MM.1S (cell line): ENCODE results near the gene CDH4.

Experiments used
- DNase-seq: peaks from one replicate; pipeline ENCODE4 v3.0.0-alpha.2; 2015
- H2AFZ ChIP-seq: fragments of 300-600 bp; sonication (generic); 2 replicates; pipeline ENCODE4 v1.6.0; 2016; ENCODE audit warnings: antibody characterized with exemption, low read length
- H3F3A ChIP-seq: fragments of 300-600 bp; sonication (generic); 2 replicates; pipeline ENCODE4 v1.6.1; 2016; ENCODE audit warnings: mild to moderate bottlenecking, antibody characterized with exemption, low read length, moderate library complexity, mixed read lengths; ENCODE audit not compliant: insufficient read depth
- H3K27ac ChIP-seq: fragments of 300-600 bp; sonication (generic); 2 replicates; pipeline ENCODE4 v1.5.1; 2016; ENCODE audit warnings: mild to moderate bottlenecking, low read length
- H3K27me3 ChIP-seq: fragments of 300-600 bp; sonication (generic); replicated peaks from 2 replicates; pipeline ENCODE4 v1.6.0; 2016; ENCODE audit warnings: low read length; ENCODE audit not compliant: insufficient read depth
- H3K36me3 ChIP-seq: fragments of 300-600 bp; sonication (generic); replicated peaks from 2 replicates; pipeline ENCODE4 v1.6.1; 2016; ENCODE audit warnings: mild to moderate bottlenecking, low read length, mixed read lengths; ENCODE audit not compliant: insufficient read depth
- H3K4me1 ChIP-seq: fragments of 300-600 bp; sonication (generic); 2 replicates; pipeline ENCODE4 v1.6.1; 2016; ENCODE audit warnings: low read length, mixed read lengths
- H3K4me2 ChIP-seq: fragments of 300-600 bp; sonication (generic); 2 replicates; pipeline ENCODE4 v1.6.0; 2016; ENCODE audit warnings: low read depth, low read length
- H3K4me3 ChIP-seq: fragments of 300-600 bp; sonication (generic); 2 replicates; pipeline ENCODE4 v1.5.1; 2016; ENCODE audit warnings: low read length, mixed read lengths
- H3K79me2 ChIP-seq: fragments of 300-600 bp; sonication (generic); 2 replicates; pipeline ENCODE4 v1.6.1; 2016; ENCODE audit warnings: mixed run types, low read length, mixed read lengths
- H3K9ac ChIP-seq: fragments of 300-600 bp; sonication (generic); 2 replicates; pipeline ENCODE4 v1.6.1; 2016; ENCODE audit warnings: low read length, mixed read lengths
- H3K9me2 ChIP-seq: fragments of 300-600 bp; sonication (generic); replicated peaks from 2 replicates; pipeline ENCODE4 v1.6.1; 2016; ENCODE audit warnings: mild to moderate bottlenecking, low read length, mixed read lengths; ENCODE audit not compliant: insufficient read depth
- H3K9me3 ChIP-seq: fragments of 300-600 bp; sonication (generic); replicated peaks from 2 replicates; pipeline ENCODE4 v1.6.1; 2016; ENCODE audit warnings: mild to moderate bottlenecking, low read length, mixed read lengths; ENCODE audit not compliant: insufficient read depth
- H4K20me1 ChIP-seq: fragments of 300-600 bp; sonication (generic); 2 replicates; pipeline ENCODE4 v1.6.1; 2016; ENCODE audit warnings: mild to moderate bottlenecking, low read length, moderate library complexity, mixed read lengths; ENCODE audit not compliant: insufficient read depth
- EZH2 ChIP-seq: fragments of 300-600 bp; sonication (generic); optimal IDR thresholded peaks from 2 replicates; pipeline ENCODE3; 2017; ENCODE audit warnings: low read depth, mild to moderate bottlenecking, antibody characterized with exemption, low read length, mixed read lengths
- EZH2phosphoT487 ChIP-seq: fragments of 300-600 bp; sonication (generic); IDR thresholded peaks from 2 replicates; pipeline ENCODE4 v1.6.1; 2018; ENCODE audit warnings: antibody characterized with exemption, low read length
- TF ChIP-seq, protein P1 (sequence below): fragments of 300-600 bp; sonication (generic); IDR thresholded peaks from 2 replicates; pipeline ENCODE4 v1.5.1; 2016; ENCODE audit warnings: antibody characterized with exemption, low read length, mixed read lengths

Gene CDH4

GRCh38 chr20:61936701-61937131, 684.7 kb downstream of the CDH4 start:
- Histone ChIP-seq H3K9me3 (no peaks in the 10 kb centered on the region), H3K27me3 (peaks cover 87% of the 10 kb centered on the region), H3F3A (no peaks in the 10 kb centered on the region), H3K9ac (no peak overlapping the region), H3K4me1 (no peaks in the 10 kb centered on the region), H2AFZ (no peak overlapping the region), H3K4me3 (no peak overlapping the region), H3K36me3 (no peaks in the 10 kb centered on the region), H3K27ac (no peak overlapping the region), H4K20me1 (no peaks in the 10 kb centered on the region), H3K4me2 (no peak overlapping the region), H3K79me2 (no peaks in the 10 kb centered on the region), H3K9me2 (no peaks in the 10 kb centered on the region)
- no peak for DNase-seq
- no peak for TF ChIP-seq EZH2phosphoT487
- TF ChIP-seq EZH2 = no peak
- TF ChIP-seq, protein P1, sequence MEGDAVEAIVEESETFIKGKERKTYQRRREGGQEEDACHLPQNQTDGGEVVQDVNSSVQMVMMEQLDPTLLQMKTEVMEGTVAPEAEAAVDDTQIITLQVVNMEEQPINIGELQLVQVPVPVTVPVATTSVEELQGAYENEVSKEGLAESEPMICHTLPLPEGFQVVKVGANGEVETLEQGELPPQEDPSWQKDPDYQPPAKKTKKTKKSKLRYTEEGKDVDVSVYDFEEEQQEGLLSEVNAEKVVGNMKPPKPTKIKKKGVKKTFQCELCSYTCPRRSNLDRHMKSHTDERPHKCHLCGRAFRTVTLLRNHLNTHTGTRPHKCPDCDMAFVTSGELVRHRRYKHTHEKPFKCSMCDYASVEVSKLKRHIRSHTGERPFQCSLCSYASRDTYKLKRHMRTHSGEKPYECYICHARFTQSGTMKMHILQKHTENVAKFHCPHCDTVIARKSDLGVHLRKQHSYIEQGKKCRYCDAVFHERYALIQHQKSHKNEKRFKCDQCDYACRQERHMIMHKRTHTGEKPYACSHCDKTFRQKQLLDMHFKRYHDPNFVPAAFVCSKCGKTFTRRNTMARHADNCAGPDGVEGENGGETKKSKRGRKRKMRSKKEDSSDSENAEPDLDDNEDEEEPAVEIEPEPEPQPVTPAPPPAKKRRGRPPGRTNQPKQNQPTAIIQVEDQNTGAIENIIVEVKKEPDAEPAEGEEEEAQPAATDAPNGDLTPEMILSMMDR = no peak

- TF ChIP-seq, protein P1 = no peak
- TF ChIP-seq EZH2 (no peak), EZH2phosphoT487 (no peak)
- no peak overlapping the region for H3K27ac ChIP-seq
These were observed 685.3 kb downstream of the CDH4 start for GRCh38 chr20:61937146-61937962.

DNA sequence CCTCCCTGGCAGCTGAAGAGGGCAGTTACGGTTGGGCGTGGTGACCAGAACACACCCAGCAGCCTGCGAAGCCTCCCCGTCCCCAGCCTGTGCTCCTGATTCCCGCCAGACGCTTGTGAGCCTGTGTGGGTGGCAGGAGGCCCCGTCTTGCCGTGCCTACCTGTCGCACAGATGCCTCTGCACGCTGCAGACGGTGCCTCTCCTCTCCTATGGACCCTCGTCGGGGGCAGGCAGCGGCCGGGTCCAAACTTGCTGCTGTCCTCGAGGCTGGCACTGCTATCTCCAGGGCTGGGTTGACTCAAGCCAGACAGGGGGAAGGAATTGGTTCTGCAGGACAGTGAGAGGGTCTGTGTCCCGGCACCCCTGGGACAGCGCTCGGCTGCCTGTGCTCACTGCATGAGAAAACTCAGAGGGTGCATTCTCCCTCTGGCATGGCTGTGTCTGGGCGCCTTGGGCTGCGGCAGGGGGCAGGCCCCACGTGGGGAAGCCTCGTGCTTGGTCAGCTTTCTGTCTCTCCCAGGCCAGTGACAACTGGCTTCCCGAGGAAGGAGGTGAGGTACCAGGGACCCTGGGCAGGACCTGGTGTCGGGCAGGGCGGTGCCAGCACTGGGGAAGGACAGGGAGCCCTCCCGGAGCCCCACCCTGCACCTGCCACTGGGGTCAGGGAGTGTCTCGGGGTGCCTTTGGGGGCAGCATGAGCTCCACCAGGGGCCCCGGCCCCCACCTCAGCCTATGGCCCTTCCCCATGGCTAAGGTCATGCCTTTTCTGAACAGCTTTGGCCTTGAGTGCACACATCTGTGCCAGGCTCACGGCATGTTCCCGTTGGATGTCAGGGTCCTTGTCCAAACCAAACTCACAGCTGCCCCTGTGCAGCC, 686.1 kb downstream of the CDH4 start:
- Histone ChIP-seq H3K4me1 (no peaks in the 10 kb centered on the region), H3K36me3 (no peaks in the 10 kb centered on the region), H3K27me3 (peaks cover 75% of the 10 kb centered on the region), H3K9me2 (no peaks in the 10 kb centered on the region), H2AFZ (no peak overlapping the region), H3K27ac (no peak overlapping the region), H3K9ac (no peak overlapping the region), H3K79me2 (no peaks in the 10 kb centered on the region), H3F3A (no peaks in the 10 kb centered on the region), H3K4me3 (no peak overlapping the region), H4K20me1 (no peaks in the 10 kb centered on the region), H3K4me2 (no peak overlapping the region), H3K9me3 (no peaks in the 10 kb centered on the region)
- TF ChIP-seq EZH2 (no peak), EZH2phosphoT487 (no peak)
- TF ChIP-seq, protein P1 = no peak
- DNase-seq = no peak

More at GRCh38 chr20:61937146-61937962, 685.3 kb downstream of the CDH4 start:
- H3K9ac ChIP-seq = no peak overlapping the region
- H4K20me1 ChIP-seq = no peaks in the 10 kb centered on the region
- H3K36me3 ChIP-seq = no peaks in the 10 kb centered on the region
- H3K9me3 ChIP-seq = no peaks in the 10 kb centered on the region
- H3K4me1 ChIP-seq = no peaks in the 10 kb centered on the region
- no peaks in the 10 kb centered on the region for H3K79me2 ChIP-seq
- H3K4me2 ChIP-seq = no peak overlapping the region
- H3F3A ChIP-seq = no peaks in the 10 kb centered on the region
- no peaks in the 10 kb centered on the region for H3K9me2 ChIP-seq
- peaks cover 81% of the 10 kb centered on the region for H3K27me3 ChIP-seq
- H2AFZ ChIP-seq = no peak overlapping the region
- no peak for DNase-seq
- no peak overlapping the region for H3K4me3 ChIP-seq
